HepG2 (cell line): ENCODE measurements around the gene ZCCHC3. TPM values are rescaled to one million over a fixed set of nuclear protein-coding genes. Genes with fewer than 3 reads are reported as not detected.
A peak's percentile ranks its signal among the peaks of the same experiment; 100 is the strongest.

Experiments
- ATRX ChIP-seq: sonication (generic); formaldehyde crosslinking; IDR thresholded peaks from 2 replicates; pipeline ENCODE4 v1.4.0; 2020; ENCODE audit warnings: missing genetic modification reagents, borderline replicate concordance
- CAMTA2 ChIP-seq: sonication (generic); formaldehyde crosslinking; IDR thresholded peaks from 2 replicates; pipeline ENCODE4 v1.4.0; 2020; ENCODE audit warnings: mild to moderate bottlenecking, missing genetic modification reagents, borderline replicate concordance
- FOSL1 ChIP-seq: sonication (generic); formaldehyde crosslinking; IDR thresholded peaks from 2 replicates; pipeline ENCODE4 v1.9.0; 2021; ENCODE audit warnings: missing genetic modification reagents, borderline replicate concordance
- HNRNPH1 ChIP-seq: fragments of 200-400 bp; formaldehyde crosslinking; optimal IDR thresholded peaks from 2 replicates; pipeline ENCODE3; 2017; ENCODE audit warnings: mild to moderate bottlenecking, low read depth, low read length
- KDM2A ChIP-seq: sonication (generic); formaldehyde crosslinking; IDR thresholded peaks from 2 replicates; pipeline ENCODE4 v1.4.0; 2020; ENCODE audit warnings: low read depth, missing genetic modification reagents, borderline replicate concordance
- NCOA5 ChIP-seq: sonication (generic); formaldehyde crosslinking; IDR thresholded peaks from 2 replicates; pipeline ENCODE4 v1.4.0; 2020; ENCODE audit warnings: missing genetic modification reagents
- NFRKB ChIP-seq: fragments of 450-650 bp; IDR thresholded peaks from 2 replicates; pipeline ENCODE4 v1.6.1; 2017
- RAD21 ChIP-seq: fragments of 450-650 bp; formaldehyde crosslinking; IDR thresholded peaks from 2 replicates; pipeline ENCODE4 v1.5.0; 2020; ENCODE audit warnings: mild to moderate bottlenecking
- SNAI1 ChIP-seq: sonication (generic); formaldehyde crosslinking; IDR thresholded peaks from 2 replicates; pipeline ENCODE4 v1.5.0; 2020; ENCODE audit warnings: mild to moderate bottlenecking, missing genetic modification reagents, borderline replicate concordance
- U2AF1 ChIP-seq: fragments of 200-400 bp; formaldehyde crosslinking; optimal IDR thresholded peaks from 2 replicates; pipeline ENCODE3; 2017; ENCODE audit warnings: mild to moderate bottlenecking, low read depth, low read length
- ZFP1 ChIP-seq: IDR thresholded peaks from 2 replicates; pipeline ENCODE4 v1.6.1; 2016
- ZMYM3 ChIP-seq: sonication (generic); formaldehyde crosslinking; IDR thresholded peaks from 2 replicates; pipeline ENCODE4 v1.5.1; 2020; ENCODE audit warnings: mild to moderate bottlenecking, missing genetic modification reagents
- ZNF550 ChIP-seq: sonication (generic); formaldehyde crosslinking; IDR thresholded peaks from 2 replicates; pipeline ENCODE4 v1.4.0; 2020; ENCODE audit warnings: mild to moderate bottlenecking, missing genetic modification reagents, borderline replicate concordance
- ZNF589 ChIP-seq: sonication (generic); formaldehyde crosslinking; conservative IDR thresholded peaks from 2 replicates; pipeline ENCODE4 v1.8.0; 2022; ENCODE audit warnings: mild to moderate bottlenecking, moderate library complexity, missing genetic modification reagents
- ZNF891 ChIP-seq: sonication (generic); formaldehyde crosslinking; IDR thresholded peaks from 2 replicates; pipeline ENCODE4 v1.5.0; 2020; ENCODE audit warnings: mild to moderate bottlenecking, missing genetic modification reagents
- polyA plus RNA-seq, 8 experiments: library from polyadenylated mRNA; depleted of rRNA in 3 of 8; stranded (reverse) in 7 of 8; unstranded in 1 of 8; fragments of >200 nt; fragmentation: Illumina TruSeq in 4 of 8; extraction: Trizol in 4 of 8; gene quantifications; 2 replicates each; pipeline versions ENCODE4 v1.2.1 to v1.2.3, GENCODE V29; 2011 to 2016; ENCODE audit warnings: low read depth in 4 of 8, missing spikeins in 1 of 8, mixed read lengths in 1 of 8; ENCODE audit not compliant: insufficient read depth in 1 of 8
- total RNA-seq, 5 experiments: library from RNA; depleted of rRNA; stranded (reverse); fragments of >200 nt; fragmentation: Illumina TruSeq; extraction: Trizol; gene quantifications; 2 replicates each; pipeline ENCODE4 v1.2.3, GENCODE V29; 2016; ENCODE audit warnings: low read depth in 1 of 5
- TF ChIP-seq, protein P1 (sequence below): sonication (generic); formaldehyde crosslinking; IDR thresholded peaks from 2 replicates; pipeline ENCODE4 v1.8.1; 2022; ENCODE audit warnings: mild to moderate bottlenecking, missing genetic modification reagents
- TF ChIP-seq, protein P2 (sequence below): sonication (generic); formaldehyde crosslinking; conservative IDR thresholded peaks from 2 replicates; pipeline ENCODE4 v1.8.0; 2022; ENCODE audit warnings: missing genetic modification reagents
- TF ChIP-seq, protein P3 (sequence below): sonication (generic); formaldehyde crosslinking; IDR thresholded peaks from 2 replicates; pipeline ENCODE4 v1.5.0; 2020; ENCODE audit warnings: mild to moderate bottlenecking, low read depth, missing genetic modification reagents, borderline replicate concordance

Gene ZCCHC3
- total and polyA plus RNA-seq, 2 of the 13 experiments (the other 11 are each of a cell fraction or from before 2014, with no cell fraction given) = 46.6 to 63.0 TPM

DNA sequence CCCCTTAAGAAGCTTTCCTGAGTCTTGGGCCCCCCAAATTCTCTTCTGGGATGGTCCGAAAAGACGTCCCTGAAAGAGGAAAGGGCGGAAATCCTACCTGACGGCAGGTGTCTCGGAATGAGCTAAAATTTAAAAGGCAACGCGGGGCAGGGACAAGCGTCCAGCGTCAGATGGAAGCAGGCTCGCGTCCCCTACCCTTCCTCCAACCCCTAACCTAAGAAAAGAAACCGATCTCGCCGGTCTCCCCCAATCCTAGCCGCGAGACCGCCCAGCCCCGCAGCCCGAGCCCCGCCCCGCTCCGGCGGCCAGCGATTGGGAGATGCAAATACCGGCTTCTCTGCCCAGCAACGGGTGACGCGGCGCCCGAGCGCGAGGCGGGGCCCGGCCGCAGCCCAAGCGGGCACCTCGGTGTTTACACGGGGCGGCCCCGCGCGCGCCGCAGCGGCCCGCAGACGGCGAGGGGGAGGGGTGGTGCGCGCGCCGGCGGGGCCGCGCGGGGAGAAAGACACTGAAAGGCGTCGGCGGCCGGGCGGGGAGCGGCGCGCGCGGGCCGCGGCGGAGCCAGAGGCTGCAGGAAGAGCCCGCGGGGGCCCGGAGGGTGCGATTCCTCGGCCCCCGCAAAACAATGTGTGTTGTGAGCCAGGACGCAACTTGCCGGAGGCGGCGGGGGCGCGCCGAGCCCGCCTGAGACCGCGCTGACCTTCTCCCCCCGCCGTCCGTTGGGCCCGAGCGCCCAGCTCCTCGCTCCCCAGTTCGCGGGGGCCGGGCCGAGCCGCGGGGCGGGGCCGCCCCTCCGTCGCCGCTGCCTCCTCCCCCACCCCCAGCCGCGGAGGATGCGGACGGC, 27.9 kb downstream of the ZCCHC3 start, which contains the start of gene SOX12 (continued):
- TF ChIP-seq ZNF891 (CRISPR knock-in tag) (0 out of 2 replicates have a peak, but pooled peaks have one; percentile 31), CAMTA2 (CRISPR knock-in tag) (no peak), ZNF589 (no peak), ZMYM3 (CRISPR knock-in tag) (no peak; the same call in 1 of the 2 replicates), KDM2A (CRISPR knock-in tag) (peak; percentile 46; the same call in 1 of the 2 replicates), RAD21 (CRISPR knock-in tag) (peak; percentile 87), FOSL1 (CRISPR knock-in tag) (no peak), NFRKB (no peak), SNAI1 (peak; percentile 11), U2AF1 (peak; percentile 4), ATRX (CRISPR knock-in tag) (no peak), NCOA5 (CRISPR knock-in tag) (no peak), HNRNPH1 (peak; percentile 64), ZFP1 (no peak), ZNF550 (0 out of 2 replicates have a peak, but pooled peaks have one; percentile 21)
- TF ChIP-seq, protein P1, sequence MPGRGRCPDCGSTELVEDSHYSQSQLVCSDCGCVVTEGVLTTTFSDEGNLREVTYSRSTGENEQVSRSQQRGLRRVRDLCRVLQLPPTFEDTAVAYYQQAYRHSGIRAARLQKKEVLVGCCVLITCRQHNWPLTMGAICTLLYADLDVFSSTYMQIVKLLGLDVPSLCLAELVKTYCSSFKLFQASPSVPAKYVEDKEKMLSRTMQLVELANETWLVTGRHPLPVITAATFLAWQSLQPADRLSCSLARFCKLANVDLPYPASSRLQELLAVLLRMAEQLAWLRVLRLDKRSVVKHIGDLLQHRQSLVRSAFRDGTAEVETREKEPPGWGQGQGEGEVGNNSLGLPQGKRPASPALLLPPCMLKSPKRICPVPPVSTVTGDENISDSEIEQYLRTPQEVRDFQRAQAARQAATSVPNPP (CRISPR knock-in tag) = no peak
- TF ChIP-seq, protein P2, sequence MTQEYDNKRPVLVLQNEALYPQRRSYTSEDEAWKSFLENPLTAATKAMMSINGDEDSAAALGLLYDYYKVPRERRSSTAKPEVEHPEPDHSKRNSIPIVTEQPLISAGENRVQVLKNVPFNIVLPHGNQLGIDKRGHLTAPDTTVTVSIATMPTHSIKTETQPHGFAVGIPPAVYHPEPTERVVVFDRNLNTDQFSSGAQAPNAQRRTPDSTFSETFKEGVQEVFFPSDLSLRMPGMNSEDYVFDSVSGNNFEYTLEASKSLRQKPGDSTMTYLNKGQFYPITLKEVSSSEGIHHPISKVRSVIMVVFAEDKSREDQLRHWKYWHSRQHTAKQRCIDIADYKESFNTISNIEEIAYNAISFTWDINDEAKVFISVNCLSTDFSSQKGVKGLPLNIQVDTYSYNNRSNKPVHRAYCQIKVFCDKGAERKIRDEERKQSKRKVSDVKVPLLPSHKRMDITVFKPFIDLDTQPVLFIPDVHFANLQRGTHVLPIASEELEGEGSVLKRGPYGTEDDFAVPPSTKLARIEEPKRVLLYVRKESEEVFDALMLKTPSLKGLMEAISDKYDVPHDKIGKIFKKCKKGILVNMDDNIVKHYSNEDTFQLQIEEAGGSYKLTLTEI (CRISPR knock-in tag) = no peak
- TF ChIP-seq, protein P3, sequence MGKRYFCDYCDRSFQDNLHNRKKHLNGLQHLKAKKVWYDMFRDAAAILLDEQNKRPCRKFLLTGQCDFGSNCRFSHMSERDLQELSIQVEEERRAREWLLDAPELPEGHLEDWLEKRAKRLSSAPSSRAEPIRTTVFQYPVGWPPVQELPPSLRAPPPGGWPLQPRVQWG (CRISPR knock-in tag) = no peak; the same call in 1 of the 2 replicates
